ENCODE data around the gene GSG1L.

DNA sequence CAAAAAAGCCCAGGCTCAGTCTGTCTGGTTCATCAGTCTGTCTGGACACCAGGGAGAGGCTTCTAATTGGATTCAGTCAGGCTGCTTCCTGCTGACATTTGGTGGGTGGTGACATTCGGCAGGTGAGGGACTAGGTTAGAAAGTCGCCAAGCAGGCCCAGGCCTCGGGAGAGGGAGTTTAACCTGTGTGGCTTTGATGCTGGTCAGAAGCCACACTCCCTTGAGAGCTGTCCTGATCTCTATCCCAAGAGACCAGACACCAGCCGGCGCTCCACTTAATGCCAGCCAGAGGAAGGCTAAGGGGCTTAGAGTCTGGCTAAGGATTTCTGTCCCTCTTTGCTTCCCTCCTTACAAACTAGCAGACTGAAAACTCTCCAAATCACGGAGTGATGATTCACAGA lies 135.0 kb downstream of the GSG1L start:
- TF ChIP-seq NR3C1 (CRISPR knock-in tag; IDR thresholded peaks at IDR 0.05), result no peak
- no peak for TF ChIP-seq TRIM28 (IDR thresholded peaks at IDR 0.05)

Measured in K562 (cell line).